HG03280 (cell line): Measurements from ENCODE around the gene GASK1A.
"Not testable (repeated sequence)": the region's sequence is repeated elsewhere in the genome, so short reads cannot be mapped to it uniquely, and the experiment has no call there.

Source experiments
- ATAC-seq: cut with Tn5 transposase; IDR thresholded peaks from one replicate; pipeline ENCODE4 v1.9.1; 2021; ENCODE audit warnings: mild to moderate bottlenecking, moderate library complexity; ENCODE audit not compliant: unreplicated experiment

Gene GASK1A

GRCh38 chr3:42979044-42979972, at the start of gene GASK1A:
Gene GASK1A, plus strand, starts transcription at chr3:42979311. Its CDS starts 332 bp downstream, at chr3:42979643.
- ATAC-seq = no peak

DNA sequence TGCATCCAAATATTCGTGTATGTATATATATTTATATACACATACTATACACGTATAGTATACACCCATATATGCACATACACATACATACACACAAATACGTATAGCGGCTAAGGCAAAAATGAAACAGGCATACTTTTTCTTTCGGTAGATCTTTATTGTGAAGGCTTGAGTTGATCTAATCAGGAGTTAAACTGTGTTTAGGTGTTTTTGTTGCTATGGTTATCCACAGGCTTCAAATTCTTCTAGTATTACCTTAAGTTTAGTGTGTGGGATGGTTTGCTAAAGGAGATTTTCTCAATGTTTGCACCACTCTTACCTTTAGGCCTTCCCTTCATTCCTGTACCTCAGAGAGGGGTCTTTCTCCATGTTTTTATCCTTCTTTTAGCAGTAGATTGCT, 45.0 kb upstream of the GASK1A start:
- ATAC-seq = no peak

- no peak for ATAC-seq
These were observed 44.2 kb upstream of the GASK1A start for GRCh38 chr3:42934910-42935309.

DNA sequence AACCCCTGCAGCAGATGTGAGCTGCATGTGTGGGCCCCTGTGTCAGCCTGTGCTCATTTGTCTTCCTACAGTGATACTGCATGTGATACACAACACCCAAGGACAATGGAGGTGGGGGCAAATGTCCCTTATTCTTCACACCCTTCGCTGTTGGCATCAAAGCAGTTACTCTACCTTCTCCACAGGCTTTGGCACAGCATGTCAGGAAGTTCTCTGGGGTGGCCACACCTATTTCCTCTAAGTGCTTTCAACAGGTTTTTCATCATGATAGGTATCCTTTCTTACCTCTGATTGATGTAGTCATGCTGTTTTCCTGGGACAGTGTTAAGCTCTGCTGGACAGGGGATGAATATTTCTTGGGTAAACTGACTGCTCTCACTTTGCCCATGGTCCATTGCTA, 43.6 kb upstream of the GASK1A start:
- ATAC-seq = no peak

- no peak for ATAC-seq
These were observed 42.7 kb upstream of the GASK1A start for GRCh38 chr3:42936157-42936981.

DNA sequence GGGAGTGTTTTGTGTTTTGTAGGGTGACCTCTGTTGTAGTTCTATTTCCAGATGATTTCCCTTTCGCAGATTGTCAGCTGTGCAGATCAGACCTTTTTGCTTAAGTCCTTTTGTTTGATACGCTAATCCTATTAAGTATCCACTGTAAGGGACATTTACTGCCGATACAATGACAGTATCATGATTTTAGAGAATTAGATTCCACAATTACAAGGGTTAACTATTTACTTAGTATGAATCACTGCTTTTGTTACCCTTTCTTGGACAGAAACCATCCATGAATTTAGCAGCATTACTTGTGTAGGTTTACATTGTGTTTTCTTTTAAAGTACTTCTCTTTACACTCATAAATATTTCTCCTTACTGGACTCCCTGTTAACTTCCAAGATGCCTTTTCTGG, 41.8 kb upstream of the GASK1A start:
- ATAC-seq = no peak

GRCh38 chr3:42942693-42943092, 36.4 kb upstream of the GASK1A start:
- no peak for ATAC-seq

- no peak for ATAC-seq
These were observed 33.1 kb upstream of the GASK1A start for GRCh38 chr3:42946050-42946449.

DNA sequence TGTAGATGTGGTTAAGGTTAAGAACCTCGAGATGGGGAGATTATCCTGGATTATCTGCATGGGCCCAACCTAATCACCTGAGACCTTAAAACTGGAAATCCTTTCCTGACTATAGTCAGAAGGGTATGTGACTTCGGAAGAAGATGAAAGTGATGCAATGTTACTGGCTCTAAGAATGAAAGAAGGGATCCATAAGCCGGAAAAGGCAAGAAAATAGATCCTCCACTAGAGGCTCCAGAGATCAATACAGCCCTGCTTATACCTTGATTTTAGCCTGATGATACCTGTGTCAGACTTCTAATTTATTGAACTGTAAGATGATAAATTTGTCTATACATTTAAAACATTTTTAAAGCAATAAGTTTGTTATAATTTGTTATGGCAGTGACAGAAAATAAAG, 21.5 kb upstream of the GASK1A start:
- ATAC-seq = no peak

- ATAC-seq = no peak
These were observed 18.8 kb upstream of the GASK1A start for GRCh38 chr3:42960282-42960681.

- ATAC-seq = no peak
These were observed 18.3 kb upstream of the GASK1A start for GRCh38 chr3:42960786-42961185.

- ATAC-seq = no peak
These were observed 17.5 kb upstream of the GASK1A start for GRCh38 chr3:42961633-42962032.

- no peak for ATAC-seq
These were observed 15.8 kb upstream of the GASK1A start for GRCh38 chr3:42963269-42963668.

DNA sequence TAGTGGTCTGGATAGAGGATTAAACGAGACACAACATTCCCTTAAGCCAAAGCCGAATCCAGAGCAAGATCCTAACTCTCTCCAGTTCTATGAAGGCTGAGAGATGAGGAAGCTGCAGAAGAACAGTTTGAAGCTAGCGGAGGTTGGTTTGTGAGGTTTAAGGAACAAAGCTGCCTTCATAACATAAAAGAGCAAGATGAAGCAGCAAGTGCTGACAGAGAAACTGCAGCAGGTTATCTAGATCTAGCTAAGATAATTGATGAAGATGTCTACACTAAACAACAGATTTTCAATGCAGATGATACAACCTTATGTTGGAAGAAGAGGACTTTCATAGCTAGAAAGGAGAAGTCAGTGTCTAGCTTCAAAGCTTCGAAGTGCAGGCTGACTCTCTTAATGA, 14.8 kb upstream of the GASK1A start:
- ATAC-seq = no peak

DNA sequence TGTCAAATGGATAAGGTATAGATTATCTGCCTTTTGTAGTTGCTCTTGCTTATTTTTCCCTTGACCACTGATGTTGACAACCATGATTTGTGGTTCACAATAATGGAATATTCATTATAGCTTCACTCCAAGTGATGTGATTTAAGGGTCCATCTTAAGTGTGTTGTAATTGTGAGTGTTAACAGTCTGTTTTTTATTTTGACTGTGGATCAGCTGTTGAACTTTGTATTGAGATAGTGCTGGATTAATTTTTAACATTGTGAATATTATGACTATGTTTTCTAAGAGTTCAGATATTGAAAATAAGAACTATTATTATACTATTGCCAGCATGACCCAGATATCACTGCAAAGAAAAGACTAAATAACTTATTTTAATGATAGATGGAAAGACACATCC, 8.6 kb upstream of the GASK1A start:
- no peak for ATAC-seq

DNA sequence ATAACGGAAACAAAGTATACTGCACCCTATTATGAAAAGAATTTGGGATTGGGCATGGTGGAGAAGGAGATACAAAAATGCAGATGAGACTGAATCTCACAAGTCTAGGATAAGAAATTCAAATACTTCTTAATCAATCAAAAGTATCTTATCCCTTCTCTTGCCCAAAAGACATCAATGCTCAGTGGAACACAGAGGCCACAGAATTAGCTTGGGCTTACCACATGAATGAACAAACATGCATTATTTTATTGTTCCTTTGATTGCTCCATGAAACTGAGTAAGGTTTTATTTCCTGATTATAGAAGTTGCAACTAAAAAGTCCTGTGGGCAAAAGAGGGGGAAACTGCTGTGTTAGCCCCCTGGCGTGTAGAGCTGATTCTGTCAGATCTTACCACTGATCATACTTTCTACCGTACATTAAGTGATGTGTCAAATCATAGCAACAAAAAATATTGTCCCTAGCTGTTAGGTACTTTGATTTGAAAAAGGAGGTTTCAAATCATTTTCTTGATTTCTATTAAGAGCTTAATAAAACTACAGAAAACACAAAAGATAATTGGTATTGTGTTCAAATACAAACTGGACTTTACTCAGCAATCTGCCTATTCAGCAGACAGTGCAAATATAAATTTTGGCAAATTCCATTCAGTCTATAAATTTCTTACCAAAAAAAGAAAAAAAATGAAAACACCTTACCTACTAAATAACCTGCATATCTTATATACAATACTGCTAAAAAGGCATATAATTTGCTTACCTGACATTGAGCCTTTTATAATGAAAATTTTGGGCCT, 7.9 kb upstream of the GASK1A start:
- no peak for ATAC-seq

DNA sequence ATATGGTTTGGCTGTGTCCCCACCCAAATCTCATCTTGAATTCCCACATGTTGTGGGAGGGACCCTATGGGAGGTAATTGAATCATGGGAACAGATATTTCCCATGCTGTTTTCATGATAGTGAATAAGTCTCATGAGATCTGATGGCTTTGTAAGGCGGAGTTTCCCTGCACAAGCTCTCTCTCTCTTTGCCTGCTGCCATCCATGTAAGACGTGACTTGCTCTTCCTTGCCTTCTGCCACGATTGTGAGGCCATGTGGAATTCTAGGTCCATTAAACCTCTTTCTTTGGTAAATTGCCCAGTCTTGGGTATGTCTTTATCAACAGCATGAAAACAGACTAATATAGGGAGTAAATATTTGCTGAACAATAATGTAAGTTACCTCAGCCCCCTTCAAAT, 4.2 kb upstream of the GASK1A start:
- not testable (repeated sequence) for ATAC-seq

- no peak for ATAC-seq
These were observed 3.7 kb upstream of the GASK1A start for GRCh38 chr3:42975456-42975855.

DNA sequence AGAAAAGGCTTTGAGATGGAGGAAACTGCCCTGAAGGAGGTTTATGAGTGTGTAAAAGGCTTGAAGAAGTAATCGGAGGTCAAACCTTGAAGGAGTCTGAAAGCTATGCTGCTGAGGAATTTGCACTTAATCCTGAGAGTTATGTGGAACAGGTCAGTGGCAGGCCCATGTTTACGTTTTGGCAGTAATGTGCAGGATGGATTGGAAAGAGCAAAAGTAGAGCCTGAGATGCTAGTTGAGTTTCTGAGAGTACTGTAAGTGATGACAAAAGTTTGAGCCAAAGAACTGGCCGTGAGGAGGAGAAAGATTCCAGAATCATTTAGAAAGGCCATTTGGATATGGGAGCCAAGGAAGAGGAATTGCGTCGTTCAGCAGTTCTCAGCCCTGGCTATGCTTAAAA, 3.2 kb upstream of the GASK1A start:
- no peak for ATAC-seq

- no peak for ATAC-seq
These were observed 1.1 kb downstream of the GASK1A start for GRCh38 chr3:42980209-42980608.

GRCh38 chr3:42980909-42981308, 1.8 kb downstream of the GASK1A start:
- no peak for ATAC-seq
